Lower leg skin (tissue), 4 donors: ENCODE results near the gene SPOCD1. TPM values are rescaled to one million over a fixed set of nuclear protein-coding genes. Genes with fewer than 3 reads are reported as not detected.
A peak's percentile ranks its signal among the peaks of the same experiment; 100 is the strongest.

Experiments
- DNase-seq, 2 donors: peaks; one replicate each; pipeline ENCODE4 v3.0.0-alpha.2; 2019; ENCODE audit warnings: low spot score in 2 of 2
- H3K4me3 ChIP-seq: fragments of 200-600 bp; sonication (generic); 2 replicates; pipeline ENCODE4 v1.5.1; 2017; ENCODE audit warnings: mild to moderate bottlenecking, low read depth; ENCODE audit not compliant: poor library complexity, severe bottlenecking
- CTCF ChIP-seq, 3 donors: fragments of 450-650 bp; IDR thresholded peaks; one replicate each; pipeline ENCODE4 v1.5.1; 2016; ENCODE audit warnings: antibody characterized with exemption in 3 of 3, mild to moderate bottlenecking in 3 of 3, moderate library complexity in 2 of 3
- POLR2A ChIP-seq, 2 donors: fragments of 450-650 bp; IDR thresholded peaks; one replicate each; pipeline ENCODE4 v1.6.1; 2016 to 2017; ENCODE audit warnings: antibody characterized with exemption in 2 of 2, mild to moderate bottlenecking in 1 of 2, moderate library complexity in 1 of 2
- WGBS, 2 donors: methylation state at CpG; one replicate each; pipeline ENCODE4 v1.1.5; 2018; 5-methylcytosine and 5-hydroxymethylcytosine counted together
- intact Hi-C: fragments of 100-400 bp; cut with DNase I; formaldehyde crosslinking; loops from one replicate; pipeline ENCODE4 v1.15.0; 2023; ENCODE audit warnings: low total_unique reads
- total RNA-seq, 4 donors: library from RNA; depleted of rRNA; stranded (reverse); fragments of >200 nt; gene quantifications; one replicate each; pipeline ENCODE4 v1.1.0, GENCODE V29; 2016

Gene SPOCD1
- total RNA-seq, 4 donors from 2014 or later, result 0.13 to 0.51 TPM; not detected in 2

GRCh38 chr1:31809698-31810097, 6.1 kb downstream of the SPOCD1 start:
- intact Hi-C loops, result no loop called here
- TF ChIP-seq CTCF (IDR thresholded peaks at IDR 0.05) (no peak), POLR2A (IDR thresholded peaks at IDR 0.05) (no peak)
- H3K4me3 ChIP-seq, result no peak overlapping the region
- 66 to 68% methylated on average over 4 of the region's 4 CpGs for WGBS, 2 donors
- no peak for DNase-seq

GRCh38 chr1:31807273-31808048, 8.4 kb downstream of the SPOCD1 start:
- H3K4me3 ChIP-seq, result no peak overlapping the region
- DNase-seq, result no peak
- 69 to 81% methylated on average over 4 of the region's 4 CpGs for WGBS, 2 donors
- no peak for TF ChIP-seq CTCF (IDR thresholded peaks at IDR 0.05)
- no peak for TF ChIP-seq POLR2A (IDR thresholded peaks at IDR 0.05)
- intact Hi-C loops, result no loop called here

- DNase-seq, result peak in 1 of 2 donors; percentile 15
- intact Hi-C loops, result no loop called here
- 85 to 86% methylated on average over 6 of the region's 6 CpGs for WGBS, 2 donors
- TF ChIP-seq CTCF (IDR thresholded peaks at IDR 0.05), result no peak
- no peak for TF ChIP-seq POLR2A (IDR thresholded peaks at IDR 0.05)
- H3K4me3 ChIP-seq, result no peak overlapping the region
These were observed 10.5 kb downstream of the SPOCD1 start for GRCh38 chr1:31805318-31805717.

GRCh38 chr1:31804098-31804497, 11.7 kb downstream of the SPOCD1 start:
- TF ChIP-seq CTCF (IDR thresholded peaks at IDR 0.05) (no peak), POLR2A (IDR thresholded peaks at IDR 0.05) (no peak)
- intact Hi-C loops, result no loop called here
- no peak overlapping the region for H3K4me3 ChIP-seq
- WGBS, 2 donors, result 93 to 97% methylated on average over 1 of the region's 1 CpG
- DNase-seq, result no peak

GRCh38 chr1:31803610-31804009, 12.2 kb downstream of the SPOCD1 start:
- intact Hi-C loops, result no loop called here
- DNase-seq, result peak in 1 of 2 donors; percentile 23
- WGBS, 2 donors, result 93 to 98% methylated on average over 2 of the region's 2 CpGs
- TF ChIP-seq POLR2A (IDR thresholded peaks at IDR 0.05) (no peak), CTCF (IDR thresholded peaks at IDR 0.05) (no peak)
- no peak overlapping the region for H3K4me3 ChIP-seq
